Liver (tissue), 9 donors: ENCODE data around the gene MAP3K4. TPM values are rescaled to one million over a fixed set of nuclear protein-coding genes. Genes with fewer than 3 reads are reported as not detected.

ENCODE experiments used
- DNase-seq: peaks from one replicate; pipeline ENCODE4 v3.0.0-alpha.2; 2017; ENCODE audit warnings: low spot score
- H3K27ac ChIP-seq, 2 donors: one replicate each; pipeline ENCODE4 v1.7.0; 2013; ENCODE audit warnings: inconsistent platforms in 2 of 2, low read length in 2 of 2, control low read depth in 1 of 2, low read depth in 1 of 2, mild to moderate bottlenecking in 1 of 2
- H3K27me3 ChIP-seq, 4 donors: one replicate each; pipeline versions ENCODE4 v1.6.1 to v1.7.0; 2013; ENCODE audit warnings: low read length in 3 of 4, inconsistent platforms in 1 of 4, mild to moderate bottlenecking in 1 of 4, moderate library complexity in 1 of 4; ENCODE audit not compliant: control insufficient read depth in 4 of 4, insufficient read depth in 4 of 4
- H3K36me3 ChIP-seq, 4 donors: one replicate each; pipeline versions ENCODE4 v1.6.1 to v1.7.0; 2013; ENCODE audit warnings: low read length in 3 of 4, mild to moderate bottlenecking in 3 of 4, low read depth in 1 of 4, moderate library complexity in 1 of 4; ENCODE audit not compliant: control insufficient read depth in 4 of 4, insufficient read depth in 3 of 4
- H3K4me1 ChIP-seq, 4 donors: one replicate each; pipeline versions ENCODE4 v1.6.1 to v1.7.0; 2013; ENCODE audit warnings: low read length in 3 of 4, mild to moderate bottlenecking in 3 of 4, moderate library complexity in 1 of 4; ENCODE audit not compliant: control insufficient read depth in 4 of 4, insufficient read depth in 4 of 4
- H3K4me3 ChIP-seq, 3 donors: one replicate each; pipeline versions ENCODE4 v1.6.1 to v1.7.0; 2013; ENCODE audit warnings: low read length in 3 of 3, control low read depth in 1 of 3, low read depth in 1 of 3, mild to moderate bottlenecking in 1 of 3
- H3K9ac ChIP-seq, 2 donors: one replicate each; pipeline ENCODE4 v1.7.0; 2013; ENCODE audit warnings: low read length in 2 of 2, mild to moderate bottlenecking in 2 of 2, moderate library complexity in 2 of 2, control low read depth in 1 of 2, low read depth in 1 of 2
- H3K9me3 ChIP-seq, 4 donors: one replicate each; pipeline versions ENCODE4 v1.6.1 to v1.7.0; 2013; ENCODE audit warnings: low read length in 3 of 4; ENCODE audit not compliant: control insufficient read depth in 4 of 4
- EGR1 ChIP-seq, 2 donors: IDR thresholded peaks; 2 replicates each; pipeline ENCODE4 v1.6.1; 2016 to 2018; ENCODE audit warnings: antibody characterized with exemption in 2 of 2, low read depth in 2 of 2
- FOXA1 ChIP-seq: IDR thresholded peaks from 2 replicates; pipeline ENCODE4 v1.6.1; 2016; ENCODE audit warnings: antibody characterized with exemption
- FOXA2 ChIP-seq: IDR thresholded peaks from 2 replicates; pipeline ENCODE4 v1.6.1; 2016; ENCODE audit warnings: antibody characterized with exemption
- GABPA ChIP-seq, 2 donors: IDR thresholded peaks in 1 of 2; conservative IDR thresholded peaks in 1 of 2; 2 replicates each; pipeline ENCODE4 v1.6.1; 2016; ENCODE audit warnings: antibody characterized with exemption in 2 of 2, mild to moderate bottlenecking in 1 of 2, moderate library complexity in 1 of 2
- HNF4A ChIP-seq, 2 donors: conservative IDR thresholded peaks; 2 replicates each; pipeline ENCODE4 v1.6.1; 2016; ENCODE audit warnings: antibody characterized with exemption in 2 of 2, mild to moderate bottlenecking in 2 of 2
- HNF4G ChIP-seq: IDR thresholded peaks from 2 replicates; pipeline ENCODE4 v1.6.1; 2016; ENCODE audit warnings: antibody characterized with exemption
- JUND ChIP-seq, 2 donors: IDR thresholded peaks; 2 replicates each; pipeline ENCODE4 v1.6.1; 2016; ENCODE audit warnings: antibody characterized with exemption in 2 of 2
- MAX ChIP-seq: IDR thresholded peaks from 2 replicates; pipeline ENCODE4 v1.6.1; 2016; ENCODE audit warnings: antibody characterized with exemption
- NR2F2 ChIP-seq: IDR thresholded peaks from 2 replicates; pipeline ENCODE4 v1.6.1; 2016; ENCODE audit warnings: antibody characterized with exemption
- RAD21 ChIP-seq, 2 donors: IDR thresholded peaks; 2 replicates each; pipeline ENCODE4 v1.6.1; 2016; ENCODE audit warnings: antibody characterized with exemption in 2 of 2, mild to moderate bottlenecking in 2 of 2
- RXRA ChIP-seq, 2 donors: IDR thresholded peaks; 2 replicates each; pipeline ENCODE4 v1.6.1; 2017 to 2018; ENCODE audit warnings: antibody characterized with exemption in 2 of 2, mild to moderate bottlenecking in 1 of 2
- SP1 ChIP-seq: IDR thresholded peaks from 2 replicates; pipeline ENCODE4 v1.6.1; 2018; ENCODE audit warnings: antibody characterized with exemption, mild to moderate bottlenecking
- TAF1 ChIP-seq: conservative IDR thresholded peaks from 2 replicates; pipeline ENCODE4 v1.6.1; 2016; ENCODE audit warnings: antibody characterized with exemption, mild to moderate bottlenecking
- YY1 ChIP-seq: IDR thresholded peaks from 2 replicates; pipeline ENCODE4 v1.6.1; 2016; ENCODE audit warnings: antibody characterized with exemption, mild to moderate bottlenecking
- ZBTB33 ChIP-seq: IDR thresholded peaks from 2 replicates; pipeline ENCODE4 v1.6.1; 2016; ENCODE audit warnings: antibody characterized with exemption
- WGBS: extraction: QIAGEN DNeasy Blood & Tissue Kit; methylation state at CpG from one replicate; pipeline ENCODE4 v1.1.7; 2013; 5-methylcytosine and 5-hydroxymethylcytosine counted together
- polyA plus RNA-seq, 2 donors: library from polyadenylated mRNA; stranded (reverse) in 1 of 2; unstranded in 1 of 2; fragments of 200-250 nt in 1 of 2; fragments of >200 nt in 1 of 2; fragmentation: Nextera tagmentation in 1 of 2; extraction: Ambion mirVana in 1 of 2; gene quantifications; one replicate each; pipeline versions ENCODE4 v1.2.1 to v1.2.3, GENCODE V29; 2013 to 2015
- total RNA-seq, 2 donors: library from RNA; depleted of rRNA; stranded (reverse); fragments of >200 nt; gene quantifications; one replicate each; pipeline ENCODE4 v1.2.3, GENCODE V29; 2014
- TF ChIP-seq, protein P1 (sequence below): IDR thresholded peaks from 2 replicates; pipeline ENCODE4 v1.6.1; 2016; ENCODE audit warnings: antibody characterized with exemption, mild to moderate bottlenecking
- TF ChIP-seq, protein P2 (sequence below): fragments of 150-350 bp; IDR thresholded peaks from 2 replicates; pipeline ENCODE4 v1.5.1; 2017; ENCODE audit warnings: improper control_type of control experiment, low read depth, low read length; ENCODE audit not compliant: missing input control
- TF ChIP-seq, protein P3 (sequence below): IDR thresholded peaks from 2 replicates; pipeline ENCODE4 v1.6.1; 2016; ENCODE audit warnings: antibody characterized with exemption
- donor health status: healthy.
- donor health status: healthy.
- donor health status: healthy.
- donor health status: healthy.
- donor health status: healthy.

The MAP3K4 gene
- total and polyA plus RNA-seq, 4 donors = 4.3 to 20.0 (median 11.7) TPM

DNA sequence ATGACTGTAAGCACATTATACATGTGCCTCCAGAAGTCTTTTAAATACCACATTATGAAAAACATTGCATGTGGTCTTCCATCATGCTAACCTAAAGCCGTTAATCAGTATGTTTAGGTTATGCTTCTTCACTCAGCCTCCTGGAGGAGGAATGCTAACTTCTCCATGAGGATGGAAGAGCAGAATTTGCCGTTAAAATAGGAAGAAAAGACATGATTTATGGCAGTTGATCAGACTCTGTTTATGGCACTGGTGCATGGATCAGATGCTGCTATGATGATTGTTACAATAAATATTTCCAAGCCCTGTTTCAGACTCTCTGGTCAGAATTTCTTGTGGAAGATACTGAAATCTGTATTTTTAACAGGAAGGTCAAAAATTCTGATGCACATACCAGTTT is 31.7 kb downstream of the MAP3K4 start (continued):
- TF ChIP-seq, protein P1, sequence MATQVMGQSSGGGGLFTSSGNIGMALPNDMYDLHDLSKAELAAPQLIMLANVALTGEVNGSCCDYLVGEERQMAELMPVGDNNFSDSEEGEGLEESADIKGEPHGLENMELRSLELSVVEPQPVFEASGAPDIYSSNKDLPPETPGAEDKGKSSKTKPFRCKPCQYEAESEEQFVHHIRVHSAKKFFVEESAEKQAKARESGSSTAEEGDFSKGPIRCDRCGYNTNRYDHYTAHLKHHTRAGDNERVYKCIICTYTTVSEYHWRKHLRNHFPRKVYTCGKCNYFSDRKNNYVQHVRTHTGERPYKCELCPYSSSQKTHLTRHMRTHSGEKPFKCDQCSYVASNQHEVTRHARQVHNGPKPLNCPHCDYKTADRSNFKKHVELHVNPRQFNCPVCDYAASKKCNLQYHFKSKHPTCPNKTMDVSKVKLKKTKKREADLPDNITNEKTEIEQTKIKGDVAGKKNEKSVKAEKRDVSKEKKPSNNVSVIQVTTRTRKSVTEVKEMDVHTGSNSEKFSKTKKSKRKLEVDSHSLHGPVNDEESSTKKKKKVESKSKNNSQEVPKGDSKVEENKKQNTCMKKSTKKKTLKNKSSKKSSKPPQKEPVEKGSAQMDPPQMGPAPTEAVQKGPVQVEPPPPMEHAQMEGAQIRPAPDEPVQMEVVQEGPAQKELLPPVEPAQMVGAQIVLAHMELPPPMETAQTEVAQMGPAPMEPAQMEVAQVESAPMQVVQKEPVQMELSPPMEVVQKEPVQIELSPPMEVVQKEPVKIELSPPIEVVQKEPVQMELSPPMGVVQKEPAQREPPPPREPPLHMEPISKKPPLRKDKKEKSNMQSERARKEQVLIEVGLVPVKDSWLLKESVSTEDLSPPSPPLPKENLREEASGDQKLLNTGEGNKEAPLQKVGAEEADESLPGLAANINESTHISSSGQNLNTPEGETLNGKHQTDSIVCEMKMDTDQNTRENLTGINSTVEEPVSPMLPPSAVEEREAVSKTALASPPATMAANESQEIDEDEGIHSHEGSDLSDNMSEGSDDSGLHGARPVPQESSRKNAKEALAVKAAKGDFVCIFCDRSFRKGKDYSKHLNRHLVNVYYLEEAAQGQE = no peak
- TF ChIP-seq MAX (no peak), FOXA2 (no peak), YY1 (no peak), EGR1 (IDR thresholded peaks at IDR 0.05; ENCODE audit: low read depth in 2 of 2) (no peak), RXRA (IDR thresholded peaks at IDR 0.05) (no peak)
- TF ChIP-seq, protein P2, sequence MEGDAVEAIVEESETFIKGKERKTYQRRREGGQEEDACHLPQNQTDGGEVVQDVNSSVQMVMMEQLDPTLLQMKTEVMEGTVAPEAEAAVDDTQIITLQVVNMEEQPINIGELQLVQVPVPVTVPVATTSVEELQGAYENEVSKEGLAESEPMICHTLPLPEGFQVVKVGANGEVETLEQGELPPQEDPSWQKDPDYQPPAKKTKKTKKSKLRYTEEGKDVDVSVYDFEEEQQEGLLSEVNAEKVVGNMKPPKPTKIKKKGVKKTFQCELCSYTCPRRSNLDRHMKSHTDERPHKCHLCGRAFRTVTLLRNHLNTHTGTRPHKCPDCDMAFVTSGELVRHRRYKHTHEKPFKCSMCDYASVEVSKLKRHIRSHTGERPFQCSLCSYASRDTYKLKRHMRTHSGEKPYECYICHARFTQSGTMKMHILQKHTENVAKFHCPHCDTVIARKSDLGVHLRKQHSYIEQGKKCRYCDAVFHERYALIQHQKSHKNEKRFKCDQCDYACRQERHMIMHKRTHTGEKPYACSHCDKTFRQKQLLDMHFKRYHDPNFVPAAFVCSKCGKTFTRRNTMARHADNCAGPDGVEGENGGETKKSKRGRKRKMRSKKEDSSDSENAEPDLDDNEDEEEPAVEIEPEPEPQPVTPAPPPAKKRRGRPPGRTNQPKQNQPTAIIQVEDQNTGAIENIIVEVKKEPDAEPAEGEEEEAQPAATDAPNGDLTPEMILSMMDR = no peak

DNA sequence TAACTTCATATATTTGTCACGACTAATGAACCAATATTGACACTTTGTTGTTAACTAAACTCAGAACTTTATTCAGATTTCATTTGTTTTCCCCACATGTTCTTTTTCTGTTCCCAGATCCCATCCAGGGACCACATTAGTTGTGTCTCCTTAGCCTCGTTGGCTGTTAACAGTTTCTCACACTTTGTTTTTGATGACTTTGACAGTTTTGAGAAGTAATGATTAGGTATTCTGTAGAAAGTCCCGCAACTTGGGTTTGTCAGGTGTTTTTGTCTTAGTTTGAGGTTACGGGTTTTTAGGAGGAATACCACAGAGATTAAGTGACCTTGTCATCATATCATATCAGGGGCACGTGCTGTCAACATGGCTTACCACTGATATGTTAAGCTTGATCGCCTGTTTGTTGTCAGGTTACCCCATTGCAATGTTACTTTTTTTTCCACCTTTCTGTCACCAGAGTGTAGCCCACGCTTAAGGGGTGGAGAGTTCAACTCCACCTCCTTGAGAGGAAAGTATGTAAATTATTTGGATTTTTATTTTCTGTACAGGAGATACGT is 32.9 kb downstream of the MAP3K4 start:
- Histone ChIP-seq H3K4me1 (no peaks in the 10 kb centered on the region), H3K9ac (no peak overlapping the region), H3K27me3 (no peaks in the 10 kb centered on the region), H3K4me3 (no peak overlapping the region), H3K27ac (no peak overlapping the region), H3K36me3 (no peaks in the 10 kb centered on the region), H3K9me3 (no peaks in the 10 kb centered on the region)
- WGBS = 96% methylated on average over 8 of the region's 8 CpGs
- no peak for TF ChIP-seq JUND (IDR thresholded peaks at IDR 0.05)
- no peak for TF ChIP-seq ZBTB33
- TF ChIP-seq SP1 = no peak
- TF ChIP-seq, protein P3, sequence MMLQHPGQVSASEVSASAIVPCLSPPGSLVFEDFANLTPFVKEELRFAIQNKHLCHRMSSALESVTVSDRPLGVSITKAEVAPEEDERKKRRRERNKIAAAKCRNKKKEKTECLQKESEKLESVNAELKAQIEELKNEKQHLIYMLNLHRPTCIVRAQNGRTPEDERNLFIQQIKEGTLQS = no peak
- no peak for TF ChIP-seq MAX
- TF ChIP-seq, protein P1 = no peak
- TF ChIP-seq FOXA2 = no peak
- TF ChIP-seq RXRA (IDR thresholded peaks at IDR 0.05) = no peak
- no peak for TF ChIP-seq RAD21 (IDR thresholded peaks at IDR 0.05)
- TF ChIP-seq FOXA1 = no peak
- TF ChIP-seq EGR1 (IDR thresholded peaks at IDR 0.05; ENCODE audit: low read depth in 2 of 2) = no peak
- no peak for TF ChIP-seq TAF1
- TF ChIP-seq HNF4A (conservative IDR thresholded peaks at IDR 0.05) = no peak
- TF ChIP-seq YY1 = no peak
- TF ChIP-seq HNF4G = no peak
- no peak for TF ChIP-seq NR2F2
- TF ChIP-seq, protein P2 = no peak
- TF ChIP-seq GABPA (IDR thresholded peaks at IDR 0.05 in 1 of 2, conservative IDR thresholded peaks at IDR 0.05 in 1 of 2) = no peak
- no peak for DNase-seq
